Measurements from ENCODE around the gene OR14I1.
"Not testable (repeated sequence)": the region's sequence is repeated elsewhere in the genome, so short reads cannot be mapped to it uniquely, and the experiment has no call there.

Gene OR14I1

DNA sequence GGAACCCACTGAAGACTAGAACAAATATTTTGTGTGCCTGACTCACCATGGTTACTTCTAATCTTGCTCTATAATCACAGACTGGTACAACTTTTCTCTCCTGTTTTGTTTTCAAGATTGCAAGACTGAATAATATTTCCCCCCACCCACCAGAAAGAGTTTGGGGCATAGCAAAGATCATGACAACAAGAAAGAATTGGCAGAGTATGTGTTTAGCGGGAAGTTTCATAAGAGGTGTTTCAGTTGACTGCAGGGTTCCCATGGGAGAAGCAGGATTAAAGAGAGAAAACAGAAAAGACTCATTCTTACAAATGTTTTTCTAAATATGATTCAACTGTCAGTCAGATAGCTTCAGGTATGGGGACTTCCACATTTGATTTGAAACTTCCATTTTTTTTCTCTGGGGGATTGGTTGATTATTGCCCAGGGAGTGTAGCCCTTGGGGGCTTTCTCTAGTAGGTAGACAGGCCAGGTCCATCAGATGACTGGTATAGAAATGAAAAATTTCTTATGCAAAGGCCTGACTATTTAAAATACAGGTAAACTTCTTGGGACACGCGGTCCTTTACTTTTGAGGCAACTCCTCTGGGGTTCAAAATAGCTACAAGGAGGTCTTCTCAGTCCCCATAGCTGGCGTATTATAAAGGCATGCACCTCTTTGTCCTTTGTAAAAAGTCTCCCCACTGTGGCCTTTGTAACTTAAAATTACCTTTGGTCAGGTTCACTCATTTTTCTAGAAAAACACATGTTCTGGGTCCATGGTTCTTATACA, 13.9 kb downstream of the OR14I1 start:
- DNase-seq (ENCODE audit: low spot score) = no peak

DNA sequence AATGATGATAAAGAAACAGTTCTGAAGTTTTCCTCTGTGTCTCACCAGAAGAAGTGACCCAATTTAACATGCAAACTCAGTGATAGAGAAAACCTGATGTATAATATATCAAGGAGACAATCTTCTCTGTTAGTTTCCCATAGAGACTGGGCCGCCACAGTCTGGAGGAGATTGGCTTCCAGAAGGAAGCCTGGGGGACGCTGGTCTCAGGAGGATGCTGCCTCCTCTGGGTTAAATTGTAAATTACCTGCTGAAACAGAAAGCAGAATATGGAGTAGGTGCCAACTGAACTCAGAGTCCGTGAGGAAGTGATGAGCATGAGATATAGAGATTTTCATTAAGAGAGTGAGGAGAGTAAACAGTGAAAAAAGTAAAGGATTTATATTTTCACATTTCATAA, 15.8 kb downstream of the OR14I1 start:
- peak; percentile 31 for DNase-seq (ENCODE audit: low spot score)

DNA sequence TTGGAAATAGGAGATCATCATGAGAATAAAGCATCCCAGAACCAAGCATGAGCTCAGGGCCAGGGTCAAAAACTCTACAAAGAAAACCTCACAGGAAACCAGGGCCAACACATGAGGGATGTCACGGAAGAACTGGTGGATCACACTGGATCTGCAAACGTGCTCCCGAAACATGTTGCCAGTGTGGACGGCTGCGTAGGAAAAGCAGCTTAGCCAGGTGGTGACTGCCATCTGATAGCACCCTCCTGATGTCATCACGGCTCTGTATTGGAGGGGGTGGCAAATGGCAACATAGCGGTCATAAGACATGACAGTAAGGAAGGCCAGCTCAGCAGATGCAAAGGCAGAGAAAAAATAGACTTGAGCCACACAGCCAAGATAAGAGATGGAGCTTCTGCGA, 20.9 kb downstream of the OR14I1 start:
- no peak for DNase-seq (ENCODE audit: low spot score)

DNA sequence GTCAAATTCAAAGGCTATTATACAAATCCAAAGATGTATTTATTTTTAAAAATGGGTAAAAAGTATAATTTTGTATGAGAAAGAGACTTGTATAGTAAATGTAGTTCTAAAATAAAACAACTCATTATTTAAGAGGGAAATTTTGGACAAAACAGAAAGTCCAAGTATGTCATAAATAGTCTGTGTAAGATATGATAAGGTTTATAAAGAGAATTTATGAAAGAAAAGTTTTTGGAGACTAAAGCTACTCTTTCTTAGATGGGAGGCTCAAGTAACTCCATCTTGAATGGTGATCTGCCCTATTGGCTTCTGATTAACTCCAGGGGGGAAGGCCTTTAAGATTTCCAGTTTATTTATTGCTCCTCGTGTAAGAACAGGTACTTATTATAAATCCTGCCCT, 32.6 kb downstream of the OR14I1 start:
- DNase-seq (ENCODE audit: low spot score) = no peak

DNA sequence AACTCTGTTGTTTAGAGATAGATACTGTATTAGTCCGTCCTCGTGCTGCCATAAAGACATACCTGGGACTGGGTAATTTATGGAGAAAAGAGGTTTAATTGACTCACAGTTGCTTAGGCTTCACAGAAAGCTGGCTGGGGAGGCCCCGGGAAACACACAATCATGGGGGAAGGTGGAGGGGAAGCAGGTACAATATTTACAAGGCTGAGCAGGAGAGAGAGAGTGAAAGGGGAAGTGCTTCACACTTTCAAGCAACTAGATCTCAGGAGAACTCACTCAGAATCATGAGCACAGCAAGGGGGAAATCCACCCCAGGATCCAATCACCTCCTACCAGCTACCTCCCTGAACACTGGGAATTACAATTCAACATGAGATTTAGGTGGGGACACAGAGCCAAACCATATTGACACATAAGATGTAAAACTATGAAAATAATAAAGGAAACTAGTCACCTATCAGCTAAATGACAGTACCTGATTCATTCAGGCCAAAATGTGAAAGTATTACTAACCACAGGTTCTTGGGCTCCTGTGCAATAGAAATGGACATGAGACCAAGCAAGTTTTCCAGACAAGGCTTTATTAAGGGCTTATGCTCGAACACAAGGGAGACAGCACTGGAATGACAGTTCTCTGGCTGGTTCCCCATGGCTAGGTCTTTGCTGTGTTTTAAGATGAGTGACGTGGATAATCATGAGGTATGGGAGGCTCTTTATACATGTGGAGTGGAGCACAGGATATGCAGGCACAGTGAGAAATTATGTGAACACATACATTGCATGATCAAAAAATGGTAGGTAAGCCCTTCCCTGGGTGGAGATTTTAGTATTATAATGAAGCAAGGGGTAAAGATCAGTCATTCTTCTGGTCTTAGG, 38.9 kb downstream of the OR14I1 start:
- DNase-seq (ENCODE audit: low spot score) = not testable (repeated sequence)

DNA sequence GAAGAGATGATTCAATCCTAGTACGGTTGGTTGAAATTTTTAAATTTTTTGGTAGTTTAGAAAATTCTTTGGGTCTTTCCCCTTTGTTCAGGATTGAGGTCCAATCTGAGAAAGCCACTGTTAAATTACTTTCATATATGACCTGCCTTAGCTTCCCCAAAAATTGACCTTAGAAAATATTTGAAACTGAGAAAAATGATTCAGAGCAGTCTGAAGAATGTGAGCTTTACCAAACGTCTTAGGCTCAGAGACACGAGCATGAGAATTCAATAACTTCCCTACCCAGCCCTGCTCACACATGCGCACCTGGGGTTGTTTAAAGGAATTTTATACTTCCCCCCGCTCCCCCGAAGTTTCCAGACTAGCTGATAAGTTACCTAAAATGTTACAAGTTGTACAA, 45.8 kb downstream of the OR14I1 start:
- not testable (repeated sequence) for DNase-seq (ENCODE audit: low spot score)

DNA sequence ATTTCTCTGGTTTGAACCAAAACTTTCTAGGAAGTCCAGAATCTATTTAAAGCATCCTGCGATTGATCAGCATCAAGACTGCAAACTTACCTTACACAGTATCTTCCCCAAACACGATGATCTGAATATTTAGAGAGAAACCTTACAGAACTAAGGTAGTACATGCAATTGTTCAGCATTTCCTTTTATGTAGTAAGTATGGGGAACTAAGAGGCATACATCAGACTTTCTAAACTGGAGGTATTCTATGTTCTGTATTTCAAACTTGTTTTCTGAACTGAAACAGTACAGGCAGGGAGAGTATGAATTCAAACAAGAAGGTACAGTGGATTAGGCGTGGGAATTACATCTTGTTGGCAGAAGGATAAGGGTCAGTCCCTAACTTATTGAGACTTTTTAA, 47.2 kb downstream of the OR14I1 start, which contains the start of gene OR2T27:
Gene OR2T27, minus strand, starts transcription at position 175 of the 400 bp plus-strand sequence. CDS start 4,644 bp downstream, outside the sequence.
- DNase-seq (ENCODE audit: low spot score) = not testable (repeated sequence)

Data from RKO (cell line).